ENCODE data around the gene SMIM23.

- no peak for TF ChIP-seq POLR2AphosphoS5 (IDR thresholded peaks at IDR 0.05; ENCODE audit: low read depth)
- TF ChIP-seq GABPA (IDR thresholded peaks at IDR 0.05; ENCODE audit: low read depth) = no peak
- TF ChIP-seq, protein P1, sequence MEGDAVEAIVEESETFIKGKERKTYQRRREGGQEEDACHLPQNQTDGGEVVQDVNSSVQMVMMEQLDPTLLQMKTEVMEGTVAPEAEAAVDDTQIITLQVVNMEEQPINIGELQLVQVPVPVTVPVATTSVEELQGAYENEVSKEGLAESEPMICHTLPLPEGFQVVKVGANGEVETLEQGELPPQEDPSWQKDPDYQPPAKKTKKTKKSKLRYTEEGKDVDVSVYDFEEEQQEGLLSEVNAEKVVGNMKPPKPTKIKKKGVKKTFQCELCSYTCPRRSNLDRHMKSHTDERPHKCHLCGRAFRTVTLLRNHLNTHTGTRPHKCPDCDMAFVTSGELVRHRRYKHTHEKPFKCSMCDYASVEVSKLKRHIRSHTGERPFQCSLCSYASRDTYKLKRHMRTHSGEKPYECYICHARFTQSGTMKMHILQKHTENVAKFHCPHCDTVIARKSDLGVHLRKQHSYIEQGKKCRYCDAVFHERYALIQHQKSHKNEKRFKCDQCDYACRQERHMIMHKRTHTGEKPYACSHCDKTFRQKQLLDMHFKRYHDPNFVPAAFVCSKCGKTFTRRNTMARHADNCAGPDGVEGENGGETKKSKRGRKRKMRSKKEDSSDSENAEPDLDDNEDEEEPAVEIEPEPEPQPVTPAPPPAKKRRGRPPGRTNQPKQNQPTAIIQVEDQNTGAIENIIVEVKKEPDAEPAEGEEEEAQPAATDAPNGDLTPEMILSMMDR (IDR thresholded peaks at IDR 0.05; ENCODE audit: insufficient read depth, low read length) = no peak
- TF ChIP-seq SPI1 (IDR thresholded peaks at IDR 0.05; ENCODE audit: borderline replicate concordance, low read depth) = no peak
Measured at GRCh38 chr5:171830686-171831085, 45.1 kb downstream of the SMIM23 start.

Data from HL-60 (cell line).